Endodermal cell (in vitro differentiated cells): ENCODE measurements around the gene PRKACB. TPM values are rescaled to one million over a fixed set of nuclear protein-coding genes. Genes with fewer than 3 reads are reported as not detected.

Experiments
- DNase-seq: peaks from one replicate; pipeline ENCODE4 v3.0.0-alpha.2; 2017
- H3K27ac ChIP-seq: 2 replicates; pipeline ENCODE4 v1.5.1; 2013; ENCODE audit warnings: mild to moderate bottlenecking, low read depth, low read length, moderate library complexity
- H3K27me3 ChIP-seq: 2 replicates; pipeline ENCODE4 v1.6.1; 2013; ENCODE audit warnings: mild to moderate bottlenecking, low read length, moderate library complexity; ENCODE audit not compliant: insufficient read depth, control insufficient read depth, poor library complexity, severe bottlenecking
- H3K36me3 ChIP-seq: 2 replicates; pipeline ENCODE4 v1.7.0; 2013; ENCODE audit warnings: mild to moderate bottlenecking, low read length, moderate library complexity; ENCODE audit not compliant: control insufficient read depth, insufficient read depth
- H3K4me1 ChIP-seq: one replicate; pipeline ENCODE4 v1.7.0; 2013; ENCODE audit warnings: low read length; ENCODE audit not compliant: control insufficient read depth, insufficient read depth
- H3K4me3 ChIP-seq: 2 replicates; pipeline ENCODE4 v1.5.1; 2013; ENCODE audit warnings: mild to moderate bottlenecking, low read length, moderate library complexity
- H3K9ac ChIP-seq: 2 replicates; pipeline ENCODE4 v1.6.1; 2013; ENCODE audit warnings: mild to moderate bottlenecking, low read length, moderate library complexity; ENCODE audit not compliant: poor library complexity, severe bottlenecking; ENCODE audit errors: extremely low read depth
- H3K9me3 ChIP-seq: 2 replicates; pipeline ENCODE4 v1.6.1; 2013; ENCODE audit warnings: mild to moderate bottlenecking, low read length, moderate library complexity; ENCODE audit not compliant: control insufficient read depth
- H3K27ac Mint-ChIP-seq: 2 replicates; pipeline ENCODE4 v1.8.0; 2020; ENCODE audit warnings: mixed read lengths
- H3K27me3 Mint-ChIP-seq: 2 replicates; pipeline ENCODE4 v1.8.0; 2021; ENCODE audit warnings: mild to moderate bottlenecking, mixed read lengths; ENCODE audit not compliant: insufficient read depth
- H3K36me3 Mint-ChIP-seq: 2 replicates; pipeline ENCODE4 v1.8.0; 2020; ENCODE audit warnings: low read depth, mixed read lengths
- H3K4me1 Mint-ChIP-seq: 2 replicates; pipeline ENCODE4 v1.8.0; 2020; ENCODE audit warnings: mixed read lengths
- H3K4me3 Mint-ChIP-seq: 2 replicates; pipeline ENCODE4 v1.8.0; 2020; ENCODE audit warnings: mild to moderate bottlenecking, moderate library complexity, mixed read lengths
- H3K9me3 Mint-ChIP-seq: 2 replicates; pipeline ENCODE4 v1.8.0; 2020; ENCODE audit warnings: mild to moderate bottlenecking, mixed read lengths
- CTCF ChIP-seq: fragments of 200-600 bp; sonication (generic); conservative IDR thresholded peaks from 2 replicates; pipeline ENCODE4 v1.5.0; 2021; ENCODE audit warnings: antibody characterized with exemption, mild to moderate bottlenecking
- WGBS, 2 experiments: methylation state at CpG; one replicate each; pipeline versions ENCODE4 v1.1.5 to v1.1.7; 2013; ENCODE audit warnings: missing lambda C conversion rate in 2 of 2, mixed read lengths in 1 of 2; ENCODE audit not compliant: insufficient coverage in 1 of 2, insufficient read length in 1 of 2; 5-methylcytosine and 5-hydroxymethylcytosine counted together
- total RNA-seq, 2 donors: library from RNA; stranded (reverse); fragmentation: NEBNext Ultra II Directional in 1 of 2; extraction: Animal tissue kit (Norgen Biotek cat#: 25700) in 1 of 2; gene quantifications; 2 replicates in 1 of 2; 3 replicates in 1 of 2; pipeline ENCODE4 v1.2.1, GENCODE V29; 2021

The PRKACB gene
- total RNA-seq, 2 donors from 2014 or later, result 19.8 to 36.1 TPM

- Histone ChIP-seq H3K4me3 (no peak overlapping the region), H3K4me1 (no peaks in the 10 kb centered on the region), H3K27ac (no peak overlapping the region), H3K9ac (no peak overlapping the region), H3K9me3 (no peaks in the 10 kb centered on the region), H3K27me3 (no peaks in the 10 kb centered on the region), H3K36me3 (no peaks in the 10 kb centered on the region)
- WGBS, 2 experiments, result 78 to 91% methylated on average over 4 to 7 of the region's 7 CpGs
- no peak overlapping the region for H3K4me3 Mint-ChIP-seq
- TF ChIP-seq CTCF, result no peak
- no peaks in the 10 kb centered on the region for H3K9me3 Mint-ChIP-seq
- DNase-seq, result no peak
- no peaks in the 10 kb centered on the region for H3K36me3 Mint-ChIP-seq
- H3K27ac Mint-ChIP-seq, result no peak overlapping the region
- no peaks in the 10 kb centered on the region for H3K4me1 Mint-ChIP-seq
- H3K27me3 Mint-ChIP-seq, result peaks cover 3% of the 10 kb centered on the region
Measured at GRCh38 chr1:84278905-84279304, 134.8 kb downstream of the PRKACB start.

- no peak overlapping the region for H3K27ac ChIP-seq
- H3K9me3 Mint-ChIP-seq, result peaks cover 2% of the 10 kb centered on the region
- H3K36me3 ChIP-seq, result no peaks in the 10 kb centered on the region
- H3K9ac ChIP-seq, result no peak overlapping the region
- H3K4me1 ChIP-seq, result no peaks in the 10 kb centered on the region
- no peak for DNase-seq
- H3K9me3 ChIP-seq, result peaks cover 5% of the 10 kb centered on the region
- no peak for TF ChIP-seq CTCF
- no peak overlapping the region for H3K27ac Mint-ChIP-seq
- H3K4me1 Mint-ChIP-seq, result no peaks in the 10 kb centered on the region
- H3K27me3 ChIP-seq, result no peaks in the 10 kb centered on the region
- H3K4me3 Mint-ChIP-seq, result no peak overlapping the region
- no peaks in the 10 kb centered on the region for H3K36me3 Mint-ChIP-seq
- H3K27me3 Mint-ChIP-seq, result peaks cover 3% of the 10 kb centered on the region
- no peak overlapping the region for H3K4me3 ChIP-seq
Measured at GRCh38 chr1:84280912-84281311, 136.8 kb downstream of the PRKACB start.

GRCh38 chr1:84282780-84283333 is 138.8 kb downstream of the PRKACB start:
- no peak overlapping the region for H3K4me3 Mint-ChIP-seq
- no peaks in the 10 kb centered on the region for H3K4me1 Mint-ChIP-seq
- no peaks in the 10 kb centered on the region for H3K27me3 ChIP-seq
- no peak for DNase-seq
- H3K9ac ChIP-seq, result no peak overlapping the region
- no peak overlapping the region for H3K27ac ChIP-seq
- H3K9me3 Mint-ChIP-seq, result peaks cover 21% of the 10 kb centered on the region
- no peaks in the 10 kb centered on the region for H3K4me1 ChIP-seq
- TF ChIP-seq CTCF, result no peak
- no peak overlapping the region for H3K4me3 ChIP-seq
- 95% methylated on average over 1 of the region's 1 CpG; no CpG with 5 or more reads in 1 of the 2 experiments for WGBS, 2 experiments
- peaks cover 4% of the 10 kb centered on the region for H3K36me3 Mint-ChIP-seq
- H3K36me3 ChIP-seq, result no peaks in the 10 kb centered on the region
- H3K27ac Mint-ChIP-seq, result no peak overlapping the region
- H3K27me3 Mint-ChIP-seq, result peaks cover 3% of the 10 kb centered on the region
- H3K9me3 ChIP-seq, result peaks cover 24% of the 10 kb centered on the region
